HL-60/S4 (cell line): Measurements from ENCODE around the gene CPE.
"Not testable (repeated sequence)": the region's sequence is repeated elsewhere in the genome, so short reads cannot be mapped to it uniquely, and the experiment has no call there.

ENCODE experiments used
- in situ Hi-C: fragments of 300-500 bp; cut with MboI; formaldehyde crosslinking; loops from 2 replicates; pipeline ENCODE4 v1.14.3; 2022; ENCODE audit warnings: low sequenced_read_pairs

Gene CPE

GRCh38 chr4:165458471-165458870 lies 79.7 kb downstream of the CPE start:
- in situ Hi-C loops = no loop called here

- in situ Hi-C loops = loop anchor here (10.0 kb wide), 2 partner anchors 106 to 326 kb away; no protein-coding TSS in a partner anchor
These were observed 82.5 kb downstream of the CPE start for GRCh38 chr4:165461159-165461821.

GRCh38 chr4:165462009-165462408 lies 83.2 kb downstream of the CPE start:
- in situ Hi-C loops = loop anchor here (10.0 kb wide), 2 partner anchors 107 to 327 kb away; no protein-coding TSS in a partner anchor

DNA sequence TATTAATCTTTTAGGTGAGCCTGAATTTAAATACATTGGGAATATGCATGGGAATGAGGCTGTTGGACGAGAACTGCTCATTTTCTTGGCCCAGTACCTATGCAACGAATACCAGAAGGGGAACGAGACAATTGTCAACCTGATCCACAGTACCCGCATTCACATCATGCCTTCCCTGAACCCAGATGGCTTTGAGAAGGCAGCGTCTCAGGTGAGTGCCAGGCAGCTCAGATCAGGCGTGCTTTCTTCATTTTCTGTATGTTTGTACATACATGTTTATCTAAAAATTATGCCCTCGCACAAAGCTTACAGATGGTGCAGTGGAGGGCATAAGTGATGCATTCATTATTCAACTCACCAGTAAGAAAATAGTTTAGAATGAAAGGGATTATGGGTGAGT lies 85.6 kb downstream of the CPE start:
- in situ Hi-C loops = loop anchor here (10.0 kb wide), 2 partner anchors 110 to 330 kb away; no protein-coding TSS in a partner anchor

DNA sequence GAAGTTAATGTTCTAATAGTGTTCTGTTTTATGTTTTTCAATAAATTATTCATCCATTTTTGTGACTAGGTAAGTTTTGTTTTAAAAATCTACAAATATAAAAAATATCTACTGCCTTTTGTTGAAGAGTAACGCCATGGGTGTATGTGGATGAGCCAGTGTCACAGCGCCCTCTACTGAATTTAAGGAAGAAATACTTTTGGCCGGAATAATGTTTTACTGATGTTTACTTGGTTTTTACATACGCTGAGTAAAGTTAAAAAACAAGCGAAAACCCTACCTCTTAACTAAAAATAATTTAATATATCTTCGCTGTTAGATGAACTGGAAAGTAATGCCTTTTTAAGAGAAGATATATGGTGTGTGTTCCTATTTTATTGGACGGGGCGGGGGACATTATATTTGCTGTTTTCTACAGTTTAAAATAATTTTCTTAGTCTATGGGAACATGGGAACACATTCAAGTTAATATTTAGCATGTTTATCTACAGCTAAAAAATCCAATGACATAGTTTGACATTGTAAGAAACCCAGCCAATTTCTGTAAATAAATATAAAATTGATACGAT lies 86.1 kb downstream of the CPE start:
- in situ Hi-C loops = loop anchor here (10.0 kb wide), 2 partner anchors 110 to 330 kb away; no protein-coding TSS in a partner anchor

GRCh38 chr4:165470009-165470408 lies 91.2 kb downstream of the CPE start:
- in situ Hi-C loops = no loop called here

DNA sequence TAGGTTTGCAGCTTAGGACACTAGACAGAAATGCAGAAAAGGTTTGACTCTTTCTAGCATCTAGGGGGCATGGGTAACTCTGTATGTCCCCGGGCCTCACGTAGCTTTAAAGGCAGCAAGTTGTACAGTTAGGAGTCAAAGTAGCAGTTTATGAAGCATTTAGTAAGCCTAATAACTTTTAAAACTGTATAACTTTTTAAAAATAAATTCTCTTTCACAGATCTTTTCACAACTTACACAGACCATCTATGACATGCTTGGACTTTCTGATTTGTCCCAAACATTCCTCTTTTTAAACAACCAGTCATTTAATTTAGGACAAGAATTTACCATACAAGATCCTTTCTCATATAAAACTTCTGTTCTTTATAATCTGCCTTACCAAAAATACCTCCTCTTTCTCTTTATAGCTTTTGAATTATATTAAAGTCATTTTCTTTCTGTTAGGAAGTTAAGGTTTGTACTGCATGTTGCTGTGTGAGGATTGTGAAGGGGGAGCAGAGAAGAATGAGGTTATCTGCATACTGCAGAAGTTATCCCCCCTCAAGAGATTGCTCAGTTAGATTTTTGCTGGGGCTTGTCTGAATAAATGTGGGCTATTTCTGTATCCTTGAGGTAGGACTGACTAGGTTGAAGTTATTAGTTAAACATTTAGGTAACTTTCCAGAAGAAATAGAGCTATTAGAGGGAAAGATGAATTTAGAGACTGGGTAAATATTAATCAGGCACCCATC lies 94.3 kb downstream of the CPE start:
- in situ Hi-C loops = no loop called here

DNA sequence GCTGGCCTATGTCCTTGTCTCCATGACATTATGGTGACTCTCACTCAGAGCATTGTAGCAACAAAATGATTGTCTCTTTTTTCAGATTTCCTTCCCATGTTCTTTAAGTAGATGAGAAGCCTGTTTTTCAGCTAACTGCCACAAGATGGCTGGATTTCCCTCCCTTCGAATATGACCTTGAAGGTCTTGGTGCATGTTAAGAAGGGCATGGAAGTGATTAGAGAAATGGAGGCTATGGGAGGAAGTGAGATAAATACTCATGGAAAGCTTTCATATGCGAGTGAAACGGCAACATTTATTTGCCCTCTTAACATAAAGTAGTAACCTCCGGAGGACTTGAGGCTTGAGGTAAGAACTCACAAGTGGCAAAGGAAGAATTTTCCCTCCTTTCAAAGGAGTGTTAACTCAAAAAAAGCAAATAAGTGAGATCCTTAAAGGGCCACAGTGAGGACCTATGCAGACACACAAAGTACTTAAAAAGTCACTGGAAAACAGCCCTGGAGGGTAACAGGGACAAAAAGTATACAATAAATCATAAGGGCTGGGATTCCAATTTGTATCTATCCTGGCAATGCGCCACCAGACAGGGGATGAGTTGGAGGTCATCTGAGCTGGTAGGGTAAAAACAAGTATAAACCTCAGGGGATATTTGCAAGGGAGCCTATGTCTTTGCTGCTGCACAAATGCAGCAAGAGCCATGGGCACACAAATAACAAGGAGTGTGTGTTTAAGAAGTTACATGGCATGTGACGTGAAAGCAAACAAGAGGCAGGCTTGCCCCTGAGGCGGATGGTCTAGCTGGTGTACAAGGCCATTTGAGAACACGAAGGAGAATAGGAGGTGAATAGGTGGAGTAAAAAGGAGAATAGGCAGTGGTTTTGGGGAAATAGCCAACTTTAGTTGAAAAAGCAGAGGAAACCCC lies 96.2 kb downstream of the CPE start:
- in situ Hi-C loops = no loop called here

DNA sequence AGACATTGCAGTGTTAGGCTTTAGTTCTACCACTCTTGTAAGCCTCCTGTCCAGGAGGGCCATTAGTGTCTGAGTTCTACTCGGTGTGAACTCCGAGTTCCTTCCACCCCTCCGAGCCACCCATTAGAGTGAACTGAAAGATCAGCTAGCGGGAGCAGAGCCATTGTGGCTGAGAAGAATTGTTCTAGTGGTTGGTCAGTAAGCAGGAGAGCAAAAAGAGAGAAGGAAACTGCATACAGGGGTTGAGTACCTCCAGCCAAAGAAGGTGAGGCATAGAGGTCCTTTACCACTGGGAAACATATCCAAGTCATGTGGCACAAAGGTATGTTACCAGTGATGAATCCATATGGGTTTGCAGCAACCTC lies 96.9 kb downstream of the CPE start:
- in situ Hi-C loops = no loop called here

- in situ Hi-C loops = no loop called here
These were observed 97.6 kb downstream of the CPE start for GRCh38 chr4:165476214-165477098.

DNA sequence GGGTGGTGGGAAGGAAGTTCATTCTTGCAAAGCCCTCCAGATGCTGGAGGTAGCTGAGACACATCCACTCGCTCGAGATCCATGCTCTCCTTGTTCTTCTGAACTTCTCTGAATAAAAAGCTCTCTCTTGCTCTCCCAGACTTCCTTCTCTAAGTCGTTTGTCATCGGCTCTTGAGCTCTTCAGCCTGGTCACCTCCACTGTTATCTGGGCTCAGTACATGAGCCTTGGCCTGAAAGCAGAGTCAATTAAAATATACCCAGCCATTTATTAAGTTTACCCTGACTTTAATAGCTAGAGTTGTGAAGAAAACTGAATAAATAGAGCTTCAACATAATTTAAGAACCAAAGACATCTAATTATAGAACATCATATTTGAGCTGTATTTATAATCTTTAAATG lies 99.0 kb downstream of the CPE start:
- in situ Hi-C loops = no loop called here

DNA sequence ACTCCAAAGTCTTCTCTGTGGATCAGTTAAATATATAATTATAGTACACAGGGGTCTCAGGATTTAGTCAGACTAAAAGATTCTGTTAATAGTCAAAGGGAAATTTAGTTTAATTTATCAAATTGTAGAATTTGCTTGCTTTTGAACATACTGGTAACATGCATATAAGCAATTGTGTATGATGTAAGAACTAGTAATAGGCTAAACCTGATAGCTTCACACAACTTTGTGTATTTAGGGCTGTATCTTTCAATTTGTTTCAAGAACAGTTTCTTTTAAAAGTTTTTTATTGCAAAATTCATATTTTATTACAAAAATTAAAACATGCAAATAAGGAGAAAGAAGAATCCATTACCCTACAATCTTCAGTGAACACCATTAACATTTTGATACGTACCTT lies 99.5 kb downstream of the CPE start:
- in situ Hi-C loops = no loop called here

DNA sequence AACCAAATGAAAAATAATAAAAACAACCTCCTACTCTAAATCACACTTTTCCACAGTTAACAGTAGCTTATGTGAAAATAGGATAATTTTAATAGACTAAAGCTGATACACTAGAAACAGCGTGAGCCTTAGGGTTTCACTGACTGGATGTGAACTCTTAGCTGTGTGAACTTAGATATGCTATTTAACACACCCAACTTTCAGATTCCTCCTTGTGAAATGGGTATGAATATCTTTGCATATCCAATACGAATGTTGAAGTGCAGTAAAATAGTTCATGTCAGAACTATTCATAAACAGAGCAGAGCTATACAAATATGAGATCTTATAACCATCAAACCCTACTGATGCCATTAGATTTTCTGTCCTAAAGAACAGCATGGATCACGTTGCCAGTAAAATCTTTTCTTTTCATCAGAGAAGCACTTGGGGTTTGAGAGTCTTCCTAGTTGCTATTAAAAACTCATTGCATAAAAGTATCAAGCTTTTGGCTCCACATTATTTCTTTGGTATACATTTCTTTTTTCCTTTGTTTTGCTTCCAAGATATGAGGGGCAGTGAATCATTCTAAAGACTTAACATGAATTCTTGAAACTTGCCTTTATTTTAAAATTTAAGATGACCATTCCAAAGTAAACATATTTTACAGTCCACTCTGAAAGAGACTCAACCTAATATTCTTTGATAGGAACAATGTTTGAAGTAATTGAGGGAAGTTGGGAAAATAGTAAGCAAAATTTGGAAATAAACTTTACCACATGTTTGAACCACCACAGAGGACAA lies 102.4 kb downstream of the CPE start:
- in situ Hi-C loops = no loop called here

DNA sequence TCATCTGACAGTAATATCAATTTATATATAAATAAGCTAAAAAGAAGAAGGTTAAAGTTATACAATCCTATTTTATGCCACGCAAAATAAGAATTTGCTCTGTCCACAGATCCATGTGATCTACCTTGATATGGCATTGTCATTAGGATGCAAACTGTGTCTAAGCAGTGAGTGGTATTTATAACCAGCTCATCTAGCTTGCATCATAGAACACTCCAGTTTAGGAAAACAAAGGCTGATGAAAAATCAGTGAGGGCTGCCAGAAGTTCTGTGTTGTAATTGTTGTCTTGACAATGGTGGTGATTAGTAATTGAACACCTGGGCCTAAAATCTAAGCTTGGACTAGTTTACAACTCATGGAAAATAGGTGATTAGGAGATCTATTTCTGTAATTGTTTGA lies 111.0 kb downstream of the CPE start:
- in situ Hi-C loops = no loop called here

GRCh38 chr4:165492583-165492982 lies 113.8 kb downstream of the CPE start:
- in situ Hi-C loops = not testable (repeated sequence)

GRCh38 chr4:165493359-165493758 lies 114.6 kb downstream of the CPE start:
- in situ Hi-C loops = no loop called here

GRCh38 chr4:165502916-165503907 lies 124.4 kb downstream of the CPE start:
- in situ Hi-C loops = no loop called here

- in situ Hi-C loops = no loop called here
These were observed 125.4 kb downstream of the CPE start for GRCh38 chr4:165504184-165504583.
